SK-N-SH (cell line): ENCODE measurements around the gene KRT28. TPM values are rescaled to one million over a fixed set of nuclear protein-coding genes. Genes with fewer than 3 reads are reported as not detected.

ENCODE experiments used
- CTCF ChIA-PET: fragments of 300-600, 350-600 bp; formaldehyde crosslinking; extraction: SDS; loops from one replicate; lab custom pipeline; 2021; lab: Yijun Ruan, JAX
- POLR2A ChIA-PET: fragments of 350-600 bp; sonication (Branson Sonifier 250); formaldehyde crosslinking; extraction: SDS; loops from one replicate; lab custom pipeline; 2020; ENCODE audit warnings: antibody characterized with exemption, inconsistent platforms; lab: Yijun Ruan, JAX
- DNase-seq: peaks from one replicate; pipeline ENCODE4 v3.0.0; 2012
- H2AFZ ChIP-seq: fragments of 200-600 bp; sonication (generic); 2 replicates; pipeline ENCODE4 v1.8.1; 2016; ENCODE audit warnings: antibody characterized with exemption, mild to moderate bottlenecking, low read depth
- H3F3A ChIP-seq: fragments of 200-600 bp; sonication (generic); replicated peaks from 2 replicates; pipeline ENCODE3; 2016; ENCODE audit warnings: antibody characterized with exemption, mild to moderate bottlenecking; ENCODE audit not compliant: insufficient read depth
- H3K27ac ChIP-seq, 2 experiments: fragments of 200-500 bp in 1 of 2; fragments of 200-600 bp in 1 of 2; sonication (Bioruptor generic) in 1 of 2; sonication (generic), shearing (Covaris generic) in 1 of 2; 2 replicates each; pipeline versions ENCODE4 v1.5.1 to v1.6.1; 2014 to 2016; ENCODE audit warnings: low read depth in 2 of 2, inconsistent platforms in 1 of 2, low read length in 1 of 2, mild to moderate bottlenecking in 1 of 2, mixed read lengths in 1 of 2
- H3K27me3 ChIP-seq: fragments of 200-600 bp; sonication (generic), shearing (Covaris generic); 2 replicates; pipeline ENCODE4 v1.6.1; 2016; ENCODE audit warnings: mixed run types; ENCODE audit not compliant: insufficient read depth
- H3K36me3 ChIP-seq, 2 experiments: fragments of 200-500 bp in 1 of 2; fragments of 200-600 bp in 1 of 2; sonication (Bioruptor generic) in 1 of 2; sonication (generic) in 1 of 2; replicated peaks in 1 of 2; 2 replicates each; pipeline versions ENCODE3 to v1.5.1; 2014 to 2016; ENCODE audit warnings: low read length in 1 of 2, mild to moderate bottlenecking in 1 of 2; ENCODE audit not compliant: insufficient read depth in 2 of 2, control insufficient read depth in 1 of 2
- H3K4me1 ChIP-seq, 2 experiments: fragments of 200-500 bp in 1 of 2; fragments of 200-600 bp in 1 of 2; sonication (Bioruptor generic) in 1 of 2; sonication (generic), shearing (Covaris generic) in 1 of 2; 2 replicates each; pipeline versions ENCODE4 v1.5.1 to v1.6.1; 2014 to 2016; ENCODE audit warnings: low read depth in 1 of 2, low read length in 1 of 2, mixed run types in 1 of 2; ENCODE audit not compliant: insufficient read depth in 2 of 2, control insufficient read depth in 1 of 2
- H3K4me2 ChIP-seq: fragments of 200-600 bp; sonication (generic), shearing (Covaris generic); 2 replicates; pipeline ENCODE4 v1.6.1; 2017; ENCODE audit warnings: mixed run types
- H3K4me3 ChIP-seq, 2 experiments: fragments of 200-500 bp in 1 of 2; fragments of 200-600 bp in 1 of 2; sonication (Bioruptor generic) in 1 of 2; sonication (generic), shearing (Covaris generic) in 1 of 2; 2 replicates each; pipeline versions ENCODE4 v1.5.1 to v1.8.1; 2014 to 2016; ENCODE audit warnings: low read depth in 2 of 2, inconsistent platforms in 1 of 2, low read length in 1 of 2, mild to moderate bottlenecking in 1 of 2, mixed read lengths in 1 of 2, moderate library complexity in 1 of 2
- H3K79me2 ChIP-seq: fragments of 200-600 bp; sonication (generic); 2 replicates; pipeline ENCODE4 v1.8.1; 2017; ENCODE audit warnings: mild to moderate bottlenecking; ENCODE audit not compliant: insufficient read depth
- H3K9ac ChIP-seq: fragments of 200-600 bp; sonication (generic); 2 replicates; pipeline ENCODE4 v1.6.1; 2017; ENCODE audit warnings: mixed run types
- H3K9me2 ChIP-seq: fragments of 200-600 bp; sonication (generic); 2 replicates; pipeline ENCODE4 v1.6.1; 2017; ENCODE audit warnings: mixed run types
- H3K9me3 ChIP-seq: fragments of 200-600 bp; sonication (generic); 2 replicates; pipeline ENCODE4 v1.6.1; 2017; ENCODE audit warnings: mixed run types, mild to moderate bottlenecking, moderate library complexity
- H4K20me1 ChIP-seq: fragments of 200-600 bp; sonication (generic); 2 replicates; pipeline ENCODE4 v1.6.1; 2017; ENCODE audit warnings: mild to moderate bottlenecking, mixed run types; ENCODE audit not compliant: insufficient read depth
- CTCF ChIP-seq: fragments of 200-600 bp; sonication (generic); IDR thresholded peaks from 2 replicates; pipeline ENCODE4 v1.6.1; 2017; ENCODE audit warnings: antibody characterized with exemption, mild to moderate bottlenecking, moderate library complexity
- EP300 ChIP-seq, 2 experiments: IDR thresholded peaks; 2 replicates each; pipeline versions ENCODE4 v1.4.0 to v1.6.1; 2012; ENCODE audit warnings: borderline replicate concordance in 1 of 2, low read depth in 1 of 2, low read length in 1 of 2
- EZH2phosphoT487 ChIP-seq: fragments of 200-600 bp; sonication (generic); IDR thresholded peaks from 2 replicates; pipeline ENCODE4 v1.6.1; 2017; ENCODE audit warnings: low read depth, mixed run types, mild to moderate bottlenecking, antibody characterized with exemption, moderate library complexity, borderline replicate concordance
- FOSL2 ChIP-seq: IDR thresholded peaks from 2 replicates; pipeline ENCODE4 v1.4.0; 2012; ENCODE audit warnings: low read depth, mild to moderate bottlenecking, moderate library complexity, borderline replicate concordance
- FOXM1 ChIP-seq: IDR thresholded peaks from 2 replicates; pipeline ENCODE4 v1.4.0; 2012; ENCODE audit warnings: low read depth, mild to moderate bottlenecking
- MXI1 ChIP-seq: IDR thresholded peaks from 2 replicates; pipeline ENCODE4 v1.6.1; 2012; ENCODE audit warnings: mild to moderate bottlenecking, low read depth, low read length, improper control_type of control experiment
- NFIC ChIP-seq: IDR thresholded peaks from 2 replicates; pipeline ENCODE4 v1.4.0; 2012; ENCODE audit warnings: borderline replicate concordance
- NRF1 ChIP-seq: IDR thresholded peaks from 2 replicates; pipeline ENCODE4 v1.6.1; 2012; ENCODE audit warnings: low read depth, mild to moderate bottlenecking, low read length
- PBX3 ChIP-seq: IDR thresholded peaks from 2 replicates; pipeline ENCODE4; 2012
- POLR2AphosphoS5 ChIP-seq: IDR thresholded peaks from 2 replicates; pipeline ENCODE4 v1.6.1; 2012; ENCODE audit warnings: low read depth, low read length
- RCOR1 ChIP-seq: fragments of 150-350 bp; IDR thresholded peaks from 2 replicates; pipeline ENCODE4 v1.6.1; 2017; ENCODE audit warnings: antibody characterized with exemption, low read length
- RXRA ChIP-seq: IDR thresholded peaks from 2 replicates; pipeline ENCODE4 v1.4.0; 2012; ENCODE audit warnings: low read depth, mild to moderate bottlenecking, borderline replicate concordance
- SIN3A ChIP-seq: IDR thresholded peaks from 2 replicates; pipeline ENCODE4 v1.6.1; 2012; ENCODE audit warnings: low read depth, mild to moderate bottlenecking, low read length, moderate library complexity, borderline replicate concordance
- TAF1 ChIP-seq: IDR thresholded peaks from 2 replicates; pipeline ENCODE4 v1.6.1; 2012; ENCODE audit warnings: low read depth, mild to moderate bottlenecking, low read length, moderate library complexity, borderline replicate concordance
- WGBS: methylation state at CpG from one replicate; pipeline ENCODE4 v1.1.6; 2017; ENCODE audit warnings: low lambda C conversion rate; 5-methylcytosine and 5-hydroxymethylcytosine counted together
- polyA plus RNA-seq, 3 experiments: library from polyadenylated mRNA; depleted of rRNA; stranded (reverse); fragments of >200 nt; gene quantifications; 2 replicates each; pipeline ENCODE4 v1.2.3, GENCODE V29; 2012

The KRT28 gene
- polyA plus RNA-seq, 1 of the 3 experiments (the other 2 are of a cell fraction), result not detected

GRCh38 chr17:40843242-40843641, 43.5 kb upstream of the KRT28 start:
- Histone ChIP-seq H3K9me3 (no peaks in the 10 kb centered on the region), H3K27me3 (peaks cover 29% of the 10 kb centered on the region; the same call in 1 of the 2 replicates), H3K27ac (no peak overlapping the region), H3K36me3 (no peaks in the 10 kb centered on the region), H3K79me2 (no peaks in the 10 kb centered on the region), H3K9me2 (no peaks in the 10 kb centered on the region), H3K4me2 (no peak overlapping the region), H3K9ac (no peak overlapping the region), H3K4me1 (no peaks in the 10 kb centered on the region), H3F3A (no peaks in the 10 kb centered on the region), H3K4me3 (no peak overlapping the region), H2AFZ (no peak overlapping the region), H4K20me1 (no peaks in the 10 kb centered on the region)
- CTCF ChIA-PET, result interaction anchor here (0.9 to 1.5 kb wide), 3 partner anchors 13 to 811 kb away, joined by 3 to 5 read pairs (median 5); no protein-coding TSS in a partner anchor
- POLR2A ChIA-PET, result no interaction called here
- no peak for DNase-seq
- TF ChIP-seq SIN3A (no peak), CTCF (no peak), MXI1 (no peak), TAF1 (no peak), NFIC (no peak)
- WGBS, result 53% methylated on average over 3 of the region's 3 CpGs

GRCh38 chr17:40841246-40841645, 41.5 kb upstream of the KRT28 start:
- Histone ChIP-seq H2AFZ (no peak overlapping the region), H3K36me3 (no peaks in the 10 kb centered on the region), H3K27ac (no peak overlapping the region), H3K27me3 (peaks cover 29% of the 10 kb centered on the region; the same call in 1 of the 2 replicates), H3F3A (no peaks in the 10 kb centered on the region)
- DNase-seq, result no peak
- CTCF ChIA-PET, result no interaction called here
- TF ChIP-seq RCOR1, result no peak
- TF ChIP-seq NRF1, result no peak
- TF ChIP-seq FOSL2, result no peak
- TF ChIP-seq FOXM1, result no peak
- no peak for TF ChIP-seq PBX3
- no peak for TF ChIP-seq TAF1
- TF ChIP-seq CTCF, result no peak
- no peak for TF ChIP-seq EP300 (IDR thresholded peaks at IDR 0.05; ENCODE audit: borderline replicate concordance in 1 of 2, low read depth in 1 of 2, low read length in 1 of 2)
- no peak for TF ChIP-seq POLR2AphosphoS5
- TF ChIP-seq RXRA, result no peak
- TF ChIP-seq SIN3A, result no peak
- no peak for TF ChIP-seq EZH2phosphoT487
- TF ChIP-seq, all 33 proteins: peak for 0
- H3K9me2 ChIP-seq, result no peaks in the 10 kb centered on the region
- no peak overlapping the region for H3K4me2 ChIP-seq
- no peaks in the 10 kb centered on the region for H3K9me3 ChIP-seq
- no peak overlapping the region for H3K9ac ChIP-seq
- no peaks in the 10 kb centered on the region for H3K4me1 ChIP-seq
- H3K79me2 ChIP-seq, result no peaks in the 10 kb centered on the region
- no peak overlapping the region for H3K4me3 ChIP-seq
- 25% methylated on average over 3 of the region's 3 CpGs for WGBS
- no peaks in the 10 kb centered on the region for H4K20me1 ChIP-seq
- POLR2A ChIA-PET, result no interaction called here
